Measurements from ENCODE around the gene PHYH.
"Not testable (repeated sequence)": the region's sequence is repeated elsewhere in the genome, so short reads cannot be mapped to it uniquely, and the experiment has no call there.

Gene PHYH

DNA sequence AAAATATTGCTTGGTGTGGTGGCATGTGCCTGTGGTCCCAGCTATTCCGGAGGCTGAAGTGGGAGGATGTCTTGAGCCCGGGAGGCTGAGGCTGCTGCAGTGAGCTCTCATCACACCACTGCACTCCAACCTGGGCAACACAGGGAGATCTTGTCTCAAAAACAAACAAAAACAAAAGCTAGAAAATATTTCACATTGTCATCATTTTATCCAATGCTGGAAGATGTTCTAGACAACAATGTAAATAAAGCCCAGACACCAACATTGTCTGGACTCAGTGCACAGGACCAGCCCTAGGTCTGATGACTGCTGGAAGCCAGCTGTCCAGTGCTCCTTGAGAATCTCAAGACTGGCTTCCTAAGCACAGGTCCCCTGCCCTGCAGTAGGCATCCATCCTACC lies 34.7 kb upstream of the PHYH start:
- in situ Hi-C loops (cut with MboI; ENCODE audit: low pct_unique_long_range_greater_than_20kb, low sequenced_read_pairs, unreplicated experiment), result no loop called here
- TF ChIP-seq CTCF (IDR thresholded peaks at IDR 0.05; ENCODE audit: extremely low read depth, insufficient read depth, missing control alignments), result no peak
- DNase-seq (ENCODE audit: low spot score), result no peak

- no peak for TF ChIP-seq CTCF (IDR thresholded peaks at IDR 0.05; ENCODE audit: extremely low read depth, insufficient read depth, missing control alignments)
These were observed 31.8 kb upstream of the PHYH start for GRCh38 chr10:13331646-13332045.

DNA sequence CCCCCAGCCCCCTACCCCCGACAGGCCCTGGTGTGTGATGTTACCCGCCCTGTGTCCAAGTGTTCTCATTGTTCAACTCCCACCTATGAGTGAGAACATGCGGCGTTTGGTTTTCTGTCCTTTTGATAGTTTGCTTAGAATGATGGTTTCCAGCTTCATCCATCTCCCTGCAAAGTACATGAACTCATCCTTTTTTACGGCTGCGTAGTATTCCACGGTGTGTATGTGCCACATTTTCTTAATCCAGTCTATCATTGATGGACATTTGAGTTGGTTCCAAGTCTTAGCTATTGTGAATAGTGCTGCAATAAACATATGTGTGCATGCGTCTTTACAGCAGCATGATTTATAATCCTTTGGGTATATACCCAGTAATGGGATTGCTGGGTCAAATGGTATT lies 31.1 kb upstream of the PHYH start:
- in situ Hi-C loops (cut with MboI; ENCODE audit: low pct_unique_long_range_greater_than_20kb, low sequenced_read_pairs, unreplicated experiment); DNase-seq (ENCODE audit: low spot score): not testable (repeated sequence)

More at GRCh38 chr10:13331646-13332045, 31.8 kb upstream of the PHYH start:
- DNase-seq (ENCODE audit: low spot score), result no peak
- in situ Hi-C loops (cut with MboI; ENCODE audit: low pct_unique_long_range_greater_than_20kb, low sequenced_read_pairs, unreplicated experiment), result no loop called here

DNA sequence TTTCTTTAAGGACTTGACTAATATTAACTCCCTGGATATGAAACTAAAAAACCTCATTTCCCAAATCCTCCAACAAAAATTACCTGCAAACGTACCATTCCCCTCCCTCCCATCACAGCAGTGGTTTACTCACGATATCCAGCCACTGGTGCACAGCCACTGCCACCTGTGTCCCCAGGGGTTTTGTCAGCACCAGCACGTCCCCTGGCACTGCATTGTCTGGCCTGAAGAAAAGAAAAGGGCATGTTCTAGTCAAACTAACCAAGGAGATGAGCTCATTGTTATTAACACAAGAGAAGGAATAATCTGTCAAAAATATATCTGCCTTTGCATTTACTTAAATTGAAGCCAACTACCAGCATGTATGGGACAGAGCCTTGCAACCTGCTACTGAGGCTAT lies 29.7 kb upstream of the PHYH start:
- no peak for TF ChIP-seq CTCF (IDR thresholded peaks at IDR 0.05; ENCODE audit: extremely low read depth, insufficient read depth, missing control alignments)
- in situ Hi-C loops (cut with MboI; ENCODE audit: low pct_unique_long_range_greater_than_20kb, low sequenced_read_pairs, unreplicated experiment), result no loop called here
- no peak for DNase-seq (ENCODE audit: low spot score)

- TF ChIP-seq CTCF (IDR thresholded peaks at IDR 0.05; ENCODE audit: extremely low read depth, insufficient read depth, missing control alignments), result no peak
- in situ Hi-C loops (cut with MboI; ENCODE audit: low pct_unique_long_range_greater_than_20kb, low sequenced_read_pairs, unreplicated experiment), result no loop called here
These were observed 28.7 kb upstream of the PHYH start for GRCh38 chr10:13328613-13329012.

GRCh38 chr10:13328126-13328525 lies 28.3 kb upstream of the PHYH start:
- DNase-seq (ENCODE audit: low spot score), result no peak
- no peak for TF ChIP-seq CTCF (IDR thresholded peaks at IDR 0.05; ENCODE audit: extremely low read depth, insufficient read depth, missing control alignments)
- in situ Hi-C loops (cut with MboI; ENCODE audit: low pct_unique_long_range_greater_than_20kb, low sequenced_read_pairs, unreplicated experiment), result no loop called here

More at GRCh38 chr10:13328613-13329012, 28.7 kb upstream of the PHYH start:
- DNase-seq (ENCODE audit: low spot score), result no peak

- TF ChIP-seq CTCF (IDR thresholded peaks at IDR 0.05; ENCODE audit: extremely low read depth, insufficient read depth, missing control alignments), result no peak
- in situ Hi-C loops (cut with MboI; ENCODE audit: low pct_unique_long_range_greater_than_20kb, low sequenced_read_pairs, unreplicated experiment), result no loop called here
- no peak for DNase-seq (ENCODE audit: low spot score)
These were observed 27.7 kb upstream of the PHYH start for GRCh38 chr10:13327534-13327933.

Data from GM13977 (cell line).